HepG2 (cell line): ENCODE measurements around the gene SELL.

Experiments used
- AFF4 ChIP-seq: sonication (generic); formaldehyde crosslinking; IDR thresholded peaks from 2 replicates; pipeline ENCODE4 v1.4.0; 2020; ENCODE audit warnings: missing genetic modification reagents
- ATF3 ChIP-seq: sonication (generic); formaldehyde crosslinking; IDR thresholded peaks from 2 replicates; pipeline ENCODE4 v1.4.0; 2020; ENCODE audit warnings: missing genetic modification reagents
- CTCF ChIP-seq: sonication (generic); formaldehyde crosslinking; IDR thresholded peaks from 2 replicates; pipeline ENCODE4 v1.5.0; 2020; ENCODE audit warnings: mild to moderate bottlenecking, missing genetic modification reagents, moderate library complexity
- ELF4 ChIP-seq: sonication (generic); formaldehyde crosslinking; IDR thresholded peaks from 2 replicates; pipeline ENCODE4 v1.5.0; 2020; ENCODE audit warnings: missing genetic modification reagents, mild to moderate bottlenecking, moderate library complexity, borderline replicate concordance
- ERF ChIP-seq: IDR thresholded peaks from 2 replicates; pipeline ENCODE4 v1.6.1; 2018; ENCODE audit warnings: missing biosample characterization, missing genetic modification reagents
- GABPA ChIP-seq, 2 experiments: IDR thresholded peaks; 2 replicates each; pipeline ENCODE4 v1.6.1; 2011 to 2016; ENCODE audit warnings: low read depth in 2 of 2, low read length in 1 of 2, missing biosample characterization in 1 of 2, missing genetic modification characterization in 1 of 2
- KLF11 ChIP-seq: IDR thresholded peaks from 2 replicates; pipeline ENCODE4 v1.6.1; 2016; ENCODE audit warnings: missing compliant biosample characterization
- KLF16 ChIP-seq, 2 experiments: sonication (generic) in 1 of 2; formaldehyde crosslinking in 1 of 2; IDR thresholded peaks; 2 replicates each; pipeline versions ENCODE4 v1.6.1 to v1.8.0; 2016 to 2023; ENCODE audit warnings: missing genetic modification reagents in 2 of 2, missing compliant biosample characterization in 1 of 2
- MAFK ChIP-seq, 2 experiments: IDR thresholded peaks in 1 of 2; conservative IDR thresholded peaks in 1 of 2; 2 replicates each; pipeline ENCODE4 v1.6.1; 2011; ENCODE audit warnings: improper control_type of control experiment in 2 of 2, low read length in 2 of 2
- NR2C2 ChIP-seq: sonication (generic); formaldehyde crosslinking; IDR thresholded peaks from 2 replicates; pipeline ENCODE4 v1.4.0; 2020; ENCODE audit warnings: missing genetic modification reagents, mild to moderate bottlenecking, moderate library complexity, borderline replicate concordance
- POLR2A ChIP-seq, 2 experiments: IDR thresholded peaks; 2 replicates each; pipeline ENCODE4 v1.6.1; 2011; ENCODE audit warnings: low read depth in 2 of 2, low read length in 2 of 2, mild to moderate bottlenecking in 1 of 2, moderate library complexity in 1 of 2; ENCODE audit not compliant: insufficient read depth in 1 of 2
- ZNF121 ChIP-seq: sonication (generic); formaldehyde crosslinking; IDR thresholded peaks from 2 replicates; pipeline ENCODE4 v1.5.0; 2020; ENCODE audit warnings: mild to moderate bottlenecking, missing genetic modification reagents
- ZNF639 ChIP-seq: conservative IDR thresholded peaks from 2 replicates; pipeline ENCODE4 v1.6.1; 2018; ENCODE audit warnings: missing genetic modification reagents

- TF ChIP-seq NR2C2 (CRISPR knock-in tag) (no peak), POLR2A (IDR thresholded peaks at IDR 0.05; ENCODE audit: insufficient read depth in 1 of 2, low read depth in 2 of 2, low read length in 2 of 2) (no peak), CTCF (no peak), MAFK (conservative IDR thresholded peaks at IDR 0.05 in 1 of 2, IDR thresholded peaks at IDR 0.05 in 1 of 2; ENCODE audit: low read length in 2 of 2) (no peak), ERF (no peak), KLF16 (CRISPR knock-in tag; IDR thresholded peaks at IDR 0.05) (no peak), ZNF639 (CRISPR knock-in tag) (no peak), ATF3 (CRISPR knock-in tag) (no peak), GABPA (IDR thresholded peaks at IDR 0.05; ENCODE audit: low read depth, low read length) (no peak), GABPA (CRISPR knock-in tag; IDR thresholded peaks at IDR 0.05; ENCODE audit: low read depth) (no peak), KLF11 (CRISPR knock-in tag) (no peak), ELF4 (no peak), ZNF121 (CRISPR knock-in tag) (no peak), AFF4 (no peak)
These were observed 16.9 kb downstream of the SELL start for GRCh38 chr1:169694304-169695075.
